Bronchial smooth muscle cell (primary cell): ENCODE measurements around the gene PWP2. TPM values are rescaled to one million over a fixed set of nuclear protein-coding genes. Genes with fewer than 3 reads are reported as not detected.

Experiments
- total RNA-seq: library from RNA; depleted of rRNA; stranded (reverse); fragments of >200 nt; gene quantifications from 2 replicates; pipeline ENCODE4 v1.2.1, GENCODE V29; 2014

The PWP2 gene
- 3.1 and 3.5 TPM in 2 replicates for total RNA-seq

GRCh38 chr21:44107026-44107501, at the start of gene PWP2:
Gene PWP2, plus strand, starts transcription at chr21:44107399. Its CDS starts 18 bp downstream, at chr21:44107417.

Other genes with a start within 250 kb of the PWP2 start
- 21.4 and 38.6 TPM in 2 replicates for gene AGPAT3, start 242.2 kb upstream of the PWP2 start, total RNA-seq
- 9.9 and 12.1 TPM in 2 replicates for gene TRAPPC10, start 95.1 kb upstream of the PWP2 start, total RNA-seq
- 32.3 and 74.0 TPM in 2 replicates for gene GATD3, start 26.3 kb downstream of the PWP2 start, total RNA-seq
- 0.09 and 0.16 TPM in 2 replicates for gene ICOSLG, start 133.5 kb downstream of the PWP2 start, total RNA-seq
- not detected in 2 replicates for gene DNMT3L, start 154.5 kb downstream of the PWP2 start, total RNA-seq
- not detected in 2 replicates for gene AIRE, start 178.5 kb downstream of the PWP2 start, total RNA-seq
- gene PFKL, start 192.7 kb downstream of the PWP2 start, total RNA-seq = 245 and 255 TPM in 2 replicates
- 11.0 and 11.3 TPM in 2 replicates for gene CFAP410, start 232.0 kb downstream of the PWP2 start, total RNA-seq
- under 0.01 TPM in 1 of 2 replicates, not detected in the other for gene TRPM2, start 246.2 kb downstream of the PWP2 start, total RNA-seq